ENCODE data around the gene AADAC.

AADAC gene

DNA sequence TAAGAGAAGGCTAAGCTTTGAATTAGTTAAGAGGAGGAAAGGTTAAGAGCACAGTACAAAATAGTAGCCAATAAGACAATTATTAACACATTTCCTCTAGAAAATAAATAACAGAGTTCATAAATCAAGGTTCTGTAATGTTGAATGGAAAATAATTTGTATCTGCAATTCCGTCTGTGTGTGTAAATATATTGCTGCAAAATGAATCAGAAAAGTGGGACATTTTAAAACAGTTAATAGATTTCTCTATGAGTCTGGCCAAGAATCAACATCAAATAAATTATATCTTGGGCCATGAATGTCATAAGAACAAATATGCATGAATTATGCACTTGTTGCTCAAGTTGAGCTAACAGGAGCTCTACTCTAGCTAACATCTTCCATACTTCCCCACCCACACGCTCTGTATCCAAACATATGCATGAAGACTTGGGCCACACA is 45.3 kb downstream of the AADAC start:
- no peak for TF ChIP-seq FOXP2 (optimal IDR thresholded peaks at IDR 0.05; ENCODE audit: borderline replicate concordance, extremely low read depth, extremely low read length, insufficient read depth)
- TF ChIP-seq SIN3A (IDR thresholded peaks at IDR 0.05; ENCODE audit: borderline replicate concordance, insufficient read depth, low read length) = no peak
- no peak for TF ChIP-seq TAF1 (IDR thresholded peaks at IDR 0.05; ENCODE audit: borderline replicate concordance, insufficient read depth, low read length)
- no peak for TF ChIP-seq REST (IDR thresholded peaks at IDR 0.05; ENCODE audit: insufficient read depth in 1 of 2, low read depth in 2 of 2, low read length in 2 of 2)
- TF ChIP-seq POLR2AphosphoS5 (IDR thresholded peaks at IDR 0.05; ENCODE audit: low read depth, low read length) = no peak

DNA sequence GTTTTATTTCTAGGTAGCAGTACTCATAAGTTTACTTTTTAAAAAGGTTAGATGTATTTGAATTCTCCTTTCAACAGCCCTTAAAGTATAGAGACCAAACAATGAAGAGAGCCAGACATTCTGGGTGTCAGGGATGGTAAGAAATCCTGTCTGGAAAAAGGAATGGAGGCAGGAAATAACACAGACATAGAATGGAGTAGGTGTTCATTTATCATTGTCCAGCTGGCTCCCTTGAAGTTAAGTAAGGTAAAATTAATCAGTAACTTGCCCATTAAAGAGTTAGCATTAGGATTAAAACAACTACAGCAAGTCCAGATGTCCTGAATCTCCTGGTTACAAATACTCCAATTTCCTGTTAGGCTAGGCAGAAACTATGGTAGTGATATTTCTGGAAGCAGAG is 46.0 kb downstream of the AADAC start:
- TF ChIP-seq REST (IDR thresholded peaks at IDR 0.05; ENCODE audit: insufficient read depth in 1 of 2, low read depth in 2 of 2, low read length in 2 of 2) = no peak
- no peak for TF ChIP-seq POLR2AphosphoS5 (IDR thresholded peaks at IDR 0.05; ENCODE audit: low read depth, low read length)

DNA sequence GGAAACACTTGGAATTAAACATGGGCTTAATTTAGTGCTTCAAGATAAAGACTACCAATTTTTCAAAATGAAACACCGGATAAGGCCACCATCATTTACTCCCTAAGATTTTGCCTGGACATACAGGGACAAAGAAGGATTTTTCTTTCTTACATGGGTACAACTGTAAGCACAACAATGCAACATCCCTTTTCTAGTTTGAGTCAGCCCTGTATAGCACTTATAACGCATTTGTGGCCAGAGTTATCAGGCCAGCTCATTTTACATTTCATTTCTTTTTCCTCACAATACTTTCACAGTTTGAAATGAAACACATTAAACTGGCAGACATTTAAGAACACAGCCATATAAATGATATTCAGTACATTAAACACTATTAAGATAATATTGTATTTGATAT is 49.7 kb downstream of the AADAC start:
- TF ChIP-seq FOXP2 (optimal IDR thresholded peaks at IDR 0.05; ENCODE audit: borderline replicate concordance, extremely low read depth, extremely low read length, insufficient read depth) (no peak), POLR2AphosphoS5 (IDR thresholded peaks at IDR 0.05; ENCODE audit: low read depth, low read length) (no peak), TAF1 (IDR thresholded peaks at IDR 0.05; ENCODE audit: borderline replicate concordance, insufficient read depth, low read length) (no peak), REST (IDR thresholded peaks at IDR 0.05; ENCODE audit: insufficient read depth in 1 of 2, low read depth in 2 of 2, low read length in 2 of 2) (no peak), SIN3A (IDR thresholded peaks at IDR 0.05; ENCODE audit: borderline replicate concordance, insufficient read depth, low read length) (no peak)

DNA sequence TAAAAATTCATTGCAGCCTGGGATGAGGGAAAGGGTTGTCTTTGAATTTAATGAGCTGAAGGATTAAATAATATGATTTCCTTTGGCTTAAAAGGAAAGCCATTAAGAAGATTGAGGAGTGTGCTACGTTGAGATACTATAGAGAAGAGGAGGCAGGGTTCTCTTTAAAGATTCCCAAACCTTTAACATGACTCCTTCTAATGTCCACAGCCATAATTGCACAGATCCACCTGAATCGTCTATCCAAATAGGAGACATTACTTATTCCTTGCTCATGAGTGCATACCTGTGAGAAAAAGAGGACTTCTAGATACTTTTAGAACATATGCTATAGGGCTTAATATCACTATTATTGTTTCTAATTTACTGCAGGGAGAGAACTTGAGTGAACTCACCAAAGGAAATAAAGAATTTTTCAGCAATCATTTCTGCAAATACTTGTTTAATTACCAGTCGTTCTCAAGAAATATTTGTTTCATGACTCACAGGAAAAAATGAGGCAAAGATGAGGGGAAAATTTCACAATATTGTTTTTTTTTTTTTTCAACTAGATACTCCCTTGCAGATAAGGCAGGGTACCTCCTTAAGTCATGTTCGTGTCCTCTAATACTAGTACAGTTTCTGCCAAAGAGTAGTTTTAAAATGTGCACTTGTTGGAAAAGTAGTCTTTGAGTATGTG is 50.6 kb downstream of the AADAC start:
- TF ChIP-seq REST (IDR thresholded peaks at IDR 0.05; ENCODE audit: insufficient read depth in 1 of 2, low read depth in 2 of 2, low read length in 2 of 2) (no peak), FOXP2 (optimal IDR thresholded peaks at IDR 0.05; ENCODE audit: borderline replicate concordance, extremely low read depth, extremely low read length, insufficient read depth) (no peak), TAF1 (IDR thresholded peaks at IDR 0.05; ENCODE audit: borderline replicate concordance, insufficient read depth, low read length) (no peak), SIN3A (IDR thresholded peaks at IDR 0.05; ENCODE audit: borderline replicate concordance, insufficient read depth, low read length) (no peak), POLR2AphosphoS5 (IDR thresholded peaks at IDR 0.05; ENCODE audit: low read depth, low read length) (no peak)
